GM18867 (cell line): ENCODE measurements around the gene RNF115.
"Not testable (repeated sequence)": the region's sequence is repeated elsewhere in the genome, so short reads cannot be mapped to it uniquely, and the experiment has no call there.

Experiments used
- ATAC-seq: cut with Tn5 transposase; IDR thresholded peaks from one replicate; pipeline ENCODE4 v1.9.1; 2021; ENCODE audit warnings: mild to moderate bottlenecking, moderate library complexity; ENCODE audit not compliant: unreplicated experiment

The RNF115 gene

DNA sequence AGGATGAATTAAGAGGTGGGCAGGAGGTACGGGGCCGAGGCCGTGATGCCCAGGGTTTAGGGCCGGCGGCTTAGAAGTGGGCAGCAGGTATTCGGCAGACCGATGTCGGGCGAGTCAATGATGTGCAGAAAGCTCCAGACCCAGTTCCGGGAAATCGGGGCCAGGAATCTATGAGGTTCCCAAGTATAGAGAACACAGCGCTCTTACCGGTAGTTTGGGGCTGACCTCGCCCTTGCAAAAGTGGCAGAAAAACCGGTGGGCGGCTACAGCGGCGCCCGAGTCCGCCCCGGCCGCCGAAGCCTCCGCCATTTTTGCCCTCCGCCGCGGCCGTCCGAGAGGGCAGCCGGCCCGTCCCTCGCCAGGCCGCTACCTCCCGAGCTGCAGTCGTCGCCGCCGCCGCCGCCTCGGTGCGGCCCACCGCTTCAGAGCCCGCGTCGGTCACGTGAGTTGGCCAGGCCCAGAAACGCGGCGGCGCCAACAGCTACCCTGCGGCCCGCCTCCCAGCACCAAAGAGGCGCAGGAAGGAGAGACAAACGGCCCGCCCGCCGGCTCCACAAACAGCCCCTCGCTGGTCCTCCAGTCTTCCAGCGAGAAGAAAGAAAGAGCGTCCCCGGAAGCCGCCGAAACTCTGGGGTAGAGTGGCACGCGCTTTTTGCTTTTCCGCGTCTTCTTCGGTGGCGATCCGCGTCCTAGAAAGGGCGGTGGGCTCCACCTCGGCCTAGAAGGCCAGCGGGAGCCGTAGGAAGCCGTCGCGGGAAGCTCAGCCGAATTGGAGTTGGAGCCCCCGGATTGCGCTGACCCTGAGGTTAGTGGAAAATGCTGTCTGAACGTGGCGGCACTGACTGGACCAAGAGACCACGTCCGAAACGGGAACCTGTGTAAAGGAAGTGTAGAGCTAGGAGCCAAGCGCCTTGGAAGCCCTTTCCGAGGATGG, at the start of gene RNF115, which contains the start of gene POLR3C:
TSS of gene RNF115 (minus strand) at position 531 of the 934 bp plus-strand sequence. CDS start at position 309, 222 bp downstream.
TSS of gene POLR3C (plus strand) at position 636 of the 934 bp plus-strand sequence. CDS start 1,577 bp downstream, outside the sequence.
- ATAC-seq = peak; percentile 82

DNA sequence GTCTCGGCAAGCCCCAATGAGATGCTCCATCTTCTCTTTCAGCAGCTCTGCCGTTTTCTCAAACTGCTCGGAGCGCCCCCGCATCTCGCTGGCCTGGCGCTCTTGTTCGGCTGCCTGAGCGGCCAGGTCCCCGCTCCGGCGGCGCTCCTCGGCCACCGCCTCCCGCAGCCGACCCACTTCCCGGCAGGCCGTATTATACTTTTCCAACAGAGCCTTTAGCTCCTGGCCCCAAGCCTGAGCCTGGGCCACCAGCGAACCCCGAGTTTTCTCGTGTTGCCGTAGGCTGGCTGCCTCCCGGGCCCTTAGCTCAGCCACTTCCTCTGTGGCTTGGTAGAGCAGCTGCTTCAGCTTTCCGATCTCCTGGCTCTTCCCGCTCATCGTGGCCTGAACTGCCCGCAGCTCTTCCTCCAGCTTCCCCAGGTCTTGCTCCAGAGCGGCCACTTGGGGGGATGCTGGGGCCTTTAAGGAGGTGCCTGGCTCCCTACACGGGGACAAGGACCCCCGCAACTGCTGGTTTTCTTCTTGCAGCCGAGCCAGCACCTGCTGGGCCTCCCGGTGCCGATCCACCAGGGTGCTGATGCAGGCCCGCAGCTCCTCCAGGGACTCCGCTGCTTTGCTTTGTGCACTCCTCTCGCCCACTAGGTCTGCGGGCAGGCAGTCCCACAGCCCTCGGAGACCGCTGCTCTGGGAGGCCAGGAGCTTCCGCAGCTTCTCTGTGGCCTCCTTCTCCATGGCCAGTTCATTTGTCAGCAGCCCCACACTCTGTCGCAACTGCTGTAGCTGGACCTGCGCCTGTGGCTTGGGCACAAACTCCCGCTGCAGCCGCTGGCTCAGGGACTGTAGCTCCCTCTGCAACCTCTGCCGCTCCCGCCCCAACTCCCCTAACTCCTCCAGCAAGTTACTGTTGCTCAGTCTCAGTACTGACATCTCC, 48.4 kb upstream of the RNF115 start:
- no peak for ATAC-seq

DNA sequence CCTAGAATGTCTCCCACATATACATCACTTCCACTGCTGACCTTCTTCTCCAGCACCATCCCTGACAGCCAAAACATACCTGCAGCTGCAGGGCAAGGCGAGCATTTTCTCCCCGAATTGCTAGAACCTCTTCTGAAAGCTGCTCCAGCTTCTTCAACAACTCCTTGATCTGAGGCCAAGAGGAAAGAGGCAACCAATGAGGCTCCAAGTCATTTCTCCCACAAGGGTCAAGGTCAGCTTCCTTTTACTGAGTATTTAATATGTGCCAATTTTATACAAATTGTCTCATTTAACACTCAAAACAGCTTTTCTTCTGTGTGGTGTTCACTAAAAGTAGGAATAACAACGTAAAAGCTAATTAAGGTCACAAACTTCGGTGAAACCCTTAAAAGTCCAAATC, 44.3 kb upstream of the RNF115 start:
- no peak for ATAC-seq

DNA sequence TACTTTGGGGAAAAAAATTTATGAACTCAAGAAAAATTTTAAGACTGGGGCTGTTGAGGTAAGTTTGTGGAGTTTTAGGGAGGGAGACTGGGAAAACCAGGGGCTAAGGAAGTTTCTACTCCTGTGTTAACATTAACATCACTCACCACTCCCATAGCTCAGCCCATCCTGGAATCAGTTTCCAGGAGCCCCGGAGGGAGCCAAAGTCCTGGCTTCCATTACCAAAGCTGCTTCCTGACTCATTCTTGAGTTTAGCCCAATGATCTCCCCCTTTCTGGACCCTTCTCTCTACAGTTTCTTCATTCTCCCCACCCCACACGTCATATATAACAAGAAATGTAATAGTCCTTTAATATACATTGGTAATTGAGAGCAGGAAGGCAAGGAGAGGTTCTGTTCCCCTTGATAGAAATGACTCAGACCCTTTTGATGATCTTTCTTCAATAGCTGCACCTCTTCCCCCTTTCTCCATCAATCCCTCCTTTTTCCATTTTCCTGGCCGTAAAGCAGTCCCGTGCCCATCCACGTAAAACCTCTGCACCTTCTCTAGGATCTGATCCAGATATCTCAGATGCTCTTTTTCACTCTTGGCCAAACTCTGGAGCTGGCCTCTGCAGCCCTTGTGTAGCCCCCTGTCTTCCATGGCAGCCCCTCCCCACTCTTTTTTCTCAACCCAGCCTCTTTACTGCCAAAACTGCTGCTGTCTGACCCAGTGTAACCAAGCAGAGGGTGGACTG, 39.6 kb upstream of the RNF115 start:
- no peak for ATAC-seq

DNA sequence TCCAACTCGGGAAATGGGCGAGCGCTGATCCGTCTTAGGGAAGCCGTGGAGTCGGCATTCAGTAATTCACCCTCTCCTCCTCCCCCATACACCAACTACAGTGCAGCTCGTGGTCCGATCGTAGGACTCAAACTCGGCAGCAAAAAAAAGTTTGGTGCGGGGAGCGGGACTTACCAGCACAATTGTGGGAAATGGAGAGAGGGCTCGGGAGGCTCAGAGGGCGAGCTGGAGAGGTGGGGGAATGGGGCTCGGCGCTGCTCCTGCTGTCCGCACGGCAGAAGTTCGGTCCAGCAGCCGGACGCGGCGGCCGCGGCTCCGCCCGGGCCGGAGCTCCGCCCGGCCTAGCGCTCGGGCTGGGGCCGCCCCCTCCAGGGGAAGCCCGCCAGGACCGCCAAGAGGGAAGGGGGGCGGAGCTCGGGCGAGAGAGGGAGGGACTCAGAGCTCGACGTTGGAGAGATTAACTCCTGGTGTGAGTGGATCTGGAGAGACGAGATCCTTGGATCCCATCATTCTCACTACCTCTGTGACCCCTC, 35.7 kb upstream of the RNF115 start:
- ATAC-seq = peak; percentile 60

DNA sequence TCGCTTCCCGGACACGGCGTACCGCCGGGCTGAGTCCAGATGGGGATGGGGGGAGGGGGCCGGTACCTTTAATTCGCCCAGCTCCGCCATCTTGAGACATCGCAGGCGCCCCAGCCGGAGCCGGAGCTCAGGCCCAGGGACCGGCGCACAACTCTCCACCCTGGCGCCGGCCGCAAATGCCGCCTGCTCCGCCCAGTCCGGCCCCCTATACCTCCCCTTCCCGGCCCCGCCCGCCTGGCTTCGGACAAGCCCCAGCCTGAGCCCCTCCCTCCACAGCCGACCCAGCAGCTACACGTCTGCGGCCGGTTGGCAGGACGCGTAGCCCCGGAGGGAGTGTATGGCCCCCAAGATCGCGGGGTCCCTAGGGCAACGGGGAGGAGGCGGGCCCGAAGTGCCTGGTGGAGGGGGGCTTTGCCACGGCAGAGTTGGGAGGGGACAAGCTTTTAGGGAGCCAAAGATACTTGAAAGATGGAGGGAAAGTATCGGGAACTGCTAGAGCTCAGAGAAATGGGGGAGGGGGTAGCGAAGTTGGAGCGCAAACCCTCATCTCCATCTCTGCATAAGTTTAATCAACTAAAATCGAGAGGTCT, 35.1 kb upstream of the RNF115 start, which contains the start of gene PIAS3:
TSS of gene PIAS3 (minus strand) at position 181 of the 590 bp plus-strand sequence. CDS start at position 90, 91 bp downstream.
- peak; percentile 85 for ATAC-seq

DNA sequence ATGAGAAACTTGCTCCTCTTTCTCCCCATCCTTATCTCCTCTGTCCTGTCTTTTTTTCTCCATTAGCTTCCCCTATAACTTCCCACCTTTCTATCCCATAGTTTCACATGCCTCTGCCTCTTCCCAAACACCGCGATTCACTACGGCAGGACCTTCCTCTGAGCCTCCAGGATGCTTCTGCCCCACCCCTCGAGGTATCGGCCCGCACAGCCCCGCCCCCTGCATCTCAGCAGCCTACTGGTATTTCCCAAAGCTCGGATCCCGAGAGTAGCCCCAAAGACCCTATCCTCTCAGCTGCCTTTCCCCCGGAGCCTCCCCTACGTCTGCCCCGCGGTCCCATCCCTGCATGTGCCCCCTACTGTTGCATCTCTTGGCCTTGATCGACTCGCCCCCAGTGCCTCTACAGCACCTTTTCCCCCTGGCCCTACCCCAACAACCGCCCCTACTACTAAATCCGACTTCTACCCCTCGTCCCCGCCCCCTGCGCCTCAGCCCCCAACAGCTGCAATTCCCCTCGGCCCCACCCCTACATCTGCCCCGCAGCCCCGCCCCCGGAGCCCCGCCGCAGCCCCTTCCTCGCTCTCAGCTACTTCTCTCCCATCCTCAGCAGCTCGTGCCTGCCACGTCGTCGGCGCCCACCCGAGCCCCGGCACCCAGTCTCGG, 34.5 kb upstream of the RNF115 start:
- ATAC-seq = no peak

DNA sequence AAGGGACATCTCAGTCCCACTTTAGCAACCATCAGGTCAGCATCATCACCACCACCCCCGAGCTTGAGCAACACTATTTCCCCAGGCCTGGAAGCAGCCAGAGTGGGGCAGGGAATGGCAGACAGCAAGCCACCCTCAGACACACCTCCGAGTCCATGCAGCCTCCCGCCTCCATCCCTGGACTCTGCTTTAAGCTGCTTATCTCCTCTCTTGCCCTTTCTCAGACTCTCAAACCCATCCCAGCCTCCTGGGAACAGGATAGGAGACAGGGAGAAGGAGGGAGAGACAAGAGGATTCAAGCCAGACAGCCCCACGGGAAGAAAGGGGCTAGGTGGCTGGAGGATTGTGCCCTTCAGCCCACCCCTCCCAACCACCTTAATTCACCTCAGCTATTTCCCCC, 33.3 kb upstream of the RNF115 start:
- ATAC-seq = no peak

DNA sequence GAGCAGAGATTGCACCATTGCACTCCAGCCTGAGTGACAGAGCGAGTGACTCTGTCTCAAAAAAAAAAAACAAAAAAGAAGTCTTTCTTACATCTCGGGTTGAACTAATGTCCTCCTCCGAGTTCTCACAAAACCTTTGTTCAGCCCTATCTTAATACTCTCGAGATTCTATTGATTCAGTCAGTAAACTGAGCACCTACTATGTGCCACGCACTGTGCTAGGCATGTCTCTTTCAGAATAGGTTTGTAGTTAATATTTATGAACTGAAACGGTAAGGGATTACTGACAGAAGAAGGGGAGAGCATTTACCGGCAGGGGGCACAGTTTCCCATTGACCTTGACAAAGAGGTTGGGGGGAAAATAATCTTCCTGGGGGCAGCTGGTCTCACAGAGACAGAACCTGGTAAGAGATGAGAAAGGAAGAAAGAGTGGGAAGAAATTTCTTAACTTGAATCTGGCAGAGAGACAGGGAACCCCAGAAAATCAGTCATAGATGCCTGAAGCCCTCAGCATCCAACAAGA, 31.6 kb upstream of the RNF115 start:
- ATAC-seq = no peak

DNA sequence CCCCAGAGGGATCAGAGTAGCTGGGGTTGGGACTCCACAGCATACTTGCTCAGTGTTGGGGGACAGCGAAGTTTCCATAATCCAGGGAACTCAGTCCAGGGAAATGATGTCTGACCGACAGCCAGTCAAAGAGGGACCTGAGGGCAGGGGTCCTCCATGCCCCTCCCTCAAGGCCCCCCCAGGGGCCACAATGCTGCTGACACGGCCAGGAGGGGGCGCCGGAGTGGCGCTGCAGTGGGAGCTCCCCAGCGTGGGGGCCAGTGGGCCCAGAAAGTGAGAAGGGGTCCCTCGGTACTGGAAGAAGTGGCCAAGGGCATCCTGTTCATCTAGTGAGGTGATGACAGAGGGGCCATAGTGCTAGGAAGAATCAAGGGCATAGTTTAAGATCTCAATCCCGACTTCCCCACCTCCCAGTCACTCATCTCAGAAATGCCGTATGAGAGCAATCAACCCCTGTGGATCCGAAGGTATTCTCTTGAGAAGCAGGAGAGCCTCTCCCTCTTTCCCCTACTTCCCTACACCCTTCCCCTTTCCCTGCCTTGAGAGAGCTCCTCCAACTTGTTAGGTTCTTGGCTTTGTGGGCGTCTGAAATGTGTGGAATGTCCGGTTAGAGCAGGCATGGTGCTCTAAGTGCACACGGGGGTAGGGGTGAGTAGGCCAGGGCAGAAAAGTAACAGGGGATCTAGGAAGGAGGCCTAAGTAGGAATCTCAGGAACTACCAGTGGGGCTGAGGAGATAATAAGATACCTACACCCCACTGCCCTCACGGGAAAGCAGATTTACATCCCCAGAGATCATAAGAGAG, 25.7 kb upstream of the RNF115 start:
- ATAC-seq = no peak

DNA sequence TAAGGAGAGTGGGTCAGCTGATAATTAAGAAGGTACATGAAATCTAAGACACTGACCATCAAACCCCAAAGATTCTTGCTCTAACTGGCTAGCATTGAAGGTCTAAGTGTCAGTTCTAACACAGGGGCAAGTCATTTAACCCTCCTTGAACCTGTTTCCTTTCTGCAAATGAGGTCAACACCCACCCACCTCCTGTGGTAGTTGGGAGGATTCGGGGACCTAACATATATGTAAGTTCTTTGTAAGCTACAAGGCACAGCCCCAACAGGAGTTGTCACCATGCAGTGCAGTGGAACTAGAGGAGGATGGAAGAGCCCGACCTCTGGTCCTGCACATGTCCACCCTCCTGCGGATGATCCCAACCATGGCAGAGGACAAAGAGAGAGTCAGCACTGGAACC, 23.9 kb upstream of the RNF115 start:
- ATAC-seq = no peak

DNA sequence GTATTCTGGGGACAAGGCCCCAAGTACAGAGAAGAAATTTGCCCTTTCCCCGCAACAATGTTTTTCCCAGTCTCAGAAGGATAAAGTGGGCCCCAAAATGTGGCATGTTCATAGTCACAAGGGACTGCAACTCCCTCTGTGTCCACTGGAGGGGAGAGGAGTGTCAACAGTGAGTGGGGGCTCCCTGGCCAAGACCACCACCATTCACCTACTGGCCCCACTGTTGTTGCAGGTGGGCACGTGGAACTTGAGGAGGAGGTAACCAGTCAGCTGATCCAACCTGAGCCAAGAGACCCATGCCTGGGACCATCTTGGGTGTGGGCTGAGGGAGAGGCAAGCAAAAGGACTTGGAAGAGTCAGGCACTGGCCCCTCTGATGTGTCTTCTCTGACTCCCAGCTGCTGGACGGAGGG, 22.3 kb upstream of the RNF115 start:
- no peak for ATAC-seq

DNA sequence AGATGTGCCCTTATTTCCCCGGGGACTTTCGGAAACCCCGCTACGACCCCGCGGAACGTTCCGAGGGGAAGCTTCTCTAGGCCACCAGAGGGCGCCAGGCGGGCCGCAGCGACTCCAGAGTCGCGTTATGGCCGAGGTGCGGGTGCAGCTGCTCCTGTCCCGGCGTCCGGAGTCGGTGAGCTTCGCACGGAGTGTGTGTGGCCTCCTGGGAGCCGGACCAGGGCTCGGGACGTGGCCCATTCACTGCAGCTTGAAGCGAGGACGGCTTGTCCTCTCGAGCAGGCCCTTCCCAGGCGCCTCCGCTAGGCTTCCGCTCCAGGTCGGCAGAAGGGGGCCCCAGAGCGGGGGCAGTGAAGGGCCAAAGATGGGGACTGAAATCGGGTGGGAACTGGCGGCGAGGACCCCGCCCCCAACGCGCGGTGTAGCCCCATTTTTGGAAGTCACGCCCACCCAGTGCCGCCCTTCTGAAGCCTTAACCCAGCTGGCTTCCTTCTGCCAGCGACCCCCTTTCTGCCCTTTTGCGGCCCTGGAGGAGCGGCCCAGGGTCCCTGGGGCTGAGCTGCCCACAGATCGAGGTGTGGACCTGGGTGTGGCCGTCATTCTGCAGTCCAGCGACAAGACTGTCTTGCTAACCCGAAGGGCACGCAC, 21.7 kb upstream of the RNF115 start, which contains the start of gene NUDT17:
TSS of gene NUDT17 (plus strand) at position 117 of the 648 bp plus-strand sequence. CDS start at position 128, 11 bp downstream.
- peak; percentile 63 for ATAC-seq

DNA sequence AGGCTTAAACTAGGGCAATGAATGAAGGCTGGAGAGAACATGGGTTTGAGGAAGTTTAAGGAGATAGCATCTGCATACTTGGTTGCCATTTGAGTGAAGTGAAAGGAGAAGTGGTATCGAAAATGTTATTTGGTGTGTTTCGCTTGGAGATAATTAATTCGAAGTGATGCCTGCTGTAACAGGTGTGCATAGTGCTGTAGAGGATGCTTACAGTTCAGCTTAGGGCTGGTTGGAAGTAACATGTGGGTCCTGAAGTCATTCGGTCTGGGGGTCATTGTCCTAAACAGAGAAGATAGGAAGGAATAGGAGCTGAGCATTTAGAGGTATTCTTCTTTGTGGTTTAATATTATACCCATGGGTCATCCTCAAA, 21.2 kb upstream of the RNF115 start:
- peak; percentile 71 for ATAC-seq

DNA sequence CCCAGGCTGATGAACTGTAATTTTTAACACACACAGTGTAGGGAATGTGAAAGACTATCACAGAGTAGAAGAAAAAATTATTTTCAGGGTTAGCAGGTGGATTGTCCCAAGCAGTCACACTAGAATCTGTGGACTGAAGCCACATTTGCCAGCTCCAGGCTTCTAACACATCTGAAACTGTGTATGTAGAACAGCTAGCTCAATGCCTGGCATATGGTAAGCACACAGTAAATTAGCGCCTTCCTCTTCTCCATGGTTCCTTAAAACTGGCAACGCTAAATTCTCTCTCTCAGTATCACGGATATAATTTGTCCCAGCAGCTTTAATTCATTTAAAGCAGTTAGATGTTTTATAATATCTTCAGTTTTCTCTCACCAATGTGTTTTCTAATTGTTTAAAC, 19.1 kb upstream of the RNF115 start:
- ATAC-seq = no peak

DNA sequence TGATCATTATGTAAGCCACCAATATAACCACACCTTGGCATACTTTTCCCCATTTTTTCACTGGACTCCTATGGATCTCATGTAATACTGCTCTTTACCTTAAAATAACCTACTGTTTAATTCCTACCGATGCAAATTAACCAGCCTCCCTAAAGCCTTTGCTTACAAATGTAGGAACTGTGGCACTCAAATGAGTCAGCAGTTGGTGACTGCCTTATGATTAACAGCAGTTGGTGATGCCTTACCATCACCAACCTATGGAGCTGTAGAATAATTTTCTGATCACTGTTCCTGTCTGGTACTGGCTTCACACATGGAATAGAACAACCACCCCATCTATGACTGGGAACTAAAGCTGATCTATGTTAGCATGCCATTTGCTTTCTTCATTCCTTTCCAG, 13.8 kb upstream of the RNF115 start:
- ATAC-seq = no peak

DNA sequence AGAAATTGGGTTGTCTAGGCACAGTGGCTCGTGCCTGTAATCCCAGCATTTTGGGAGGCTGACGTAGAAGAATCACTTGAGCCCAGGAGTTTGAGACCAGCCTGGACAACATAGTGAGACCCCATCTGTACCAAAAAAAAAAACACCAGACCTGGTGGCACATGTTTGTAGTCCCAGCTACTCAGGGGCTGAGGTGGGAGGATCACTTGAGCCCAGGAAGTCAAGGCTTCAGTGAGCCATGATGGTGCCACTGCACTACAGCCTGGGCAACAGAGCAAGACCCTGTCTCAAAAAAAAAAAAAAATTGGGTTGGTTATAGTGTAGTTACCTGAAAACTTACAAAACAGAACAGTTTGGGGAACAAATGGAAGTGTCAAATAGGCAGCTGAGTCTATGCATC, 6.9 kb upstream of the RNF115 start:
- ATAC-seq = not testable (repeated sequence)
